AG09319 (cell line): ENCODE results near the gene MRGPRD.

ENCODE experiments used
- DNase-seq: peaks from one replicate; pipeline ENCODE4 v3.0.0-alpha.2; 2010; ENCODE audit warnings: low read depth; ENCODE audit errors: extremely low read depth
- CTCF ChIP-seq: IDR thresholded peaks from 2 replicates; pipeline ENCODE4 v1.5.1; 2011; ENCODE audit warnings: low read depth, mild to moderate bottlenecking, inconsistent platforms, low read length, moderate library complexity

MRGPRD gene

GRCh38 chr11:68979931-68980775 lies 633 bp downstream of the MRGPRD start:
- no peak for DNase-seq

GRCh38 chr11:68978931-68979594 lies 1.7 kb downstream of the MRGPRD start:
- DNase-seq: no peak
- TF ChIP-seq CTCF: no peak

More at GRCh38 chr11:68979931-68980775, 633 bp downstream of the MRGPRD start:
- no peak for TF ChIP-seq CTCF

GRCh38 chr11:68978626-68978930 lies 2.2 kb downstream of the MRGPRD start:
- TF ChIP-seq CTCF: no peak
- no peak for DNase-seq

- DNase-seq: no peak
- no peak for TF ChIP-seq CTCF
Observed at GRCh38 chr11:68977781-68978625, 2.8 kb downstream of the MRGPRD start.

- TF ChIP-seq CTCF: no peak
- peak; percentile 24 for DNase-seq
Observed at GRCh38 chr11:68976563-68976962, 4.2 kb downstream of the MRGPRD start.

GRCh38 chr11:68976095-68976494 lies 4.7 kb downstream of the MRGPRD start:
- TF ChIP-seq CTCF: no peak
- no peak for DNase-seq
